ENCODE measurements around the gene GPRC5C.
"Not testable (repeated sequence)": the region's sequence is repeated elsewhere in the genome, so short reads cannot be mapped to it uniquely, and the experiment has no call there.

- not testable (repeated sequence) for TF ChIP-seq CHD4 (IDR thresholded peaks at IDR 0.05; ENCODE audit: borderline replicate concordance); GATA3 (IDR thresholded peaks at IDR 0.05; ENCODE audit: borderline replicate concordance); RCOR1 (IDR thresholded peaks at IDR 0.05; ENCODE audit: low read depth, low read length); NR3C1 (IDR thresholded peaks at IDR 0.05); RNF2 (IDR thresholded peaks at IDR 0.05; ENCODE audit: borderline replicate concordance, low read depth); ELK1 (IDR thresholded peaks at IDR 0.05; ENCODE audit: low read depth, low read length); POLR2A (IDR thresholded peaks at IDR 0.05; ENCODE audit: low read length); KDM1A (IDR thresholded peaks at IDR 0.05; ENCODE audit: low read depth); MAZ (IDR thresholded peaks at IDR 0.05; ENCODE audit: borderline replicate concordance, low read depth, low read length); USF2 (IDR thresholded peaks at IDR 0.05); PHF8 (IDR thresholded peaks at IDR 0.05; ENCODE audit: borderline replicate concordance, low read depth); JUNB (IDR thresholded peaks at IDR 0.05); SREBF2 (IDR thresholded peaks at IDR 0.05)
- TF ChIP-seq, protein P1, sequence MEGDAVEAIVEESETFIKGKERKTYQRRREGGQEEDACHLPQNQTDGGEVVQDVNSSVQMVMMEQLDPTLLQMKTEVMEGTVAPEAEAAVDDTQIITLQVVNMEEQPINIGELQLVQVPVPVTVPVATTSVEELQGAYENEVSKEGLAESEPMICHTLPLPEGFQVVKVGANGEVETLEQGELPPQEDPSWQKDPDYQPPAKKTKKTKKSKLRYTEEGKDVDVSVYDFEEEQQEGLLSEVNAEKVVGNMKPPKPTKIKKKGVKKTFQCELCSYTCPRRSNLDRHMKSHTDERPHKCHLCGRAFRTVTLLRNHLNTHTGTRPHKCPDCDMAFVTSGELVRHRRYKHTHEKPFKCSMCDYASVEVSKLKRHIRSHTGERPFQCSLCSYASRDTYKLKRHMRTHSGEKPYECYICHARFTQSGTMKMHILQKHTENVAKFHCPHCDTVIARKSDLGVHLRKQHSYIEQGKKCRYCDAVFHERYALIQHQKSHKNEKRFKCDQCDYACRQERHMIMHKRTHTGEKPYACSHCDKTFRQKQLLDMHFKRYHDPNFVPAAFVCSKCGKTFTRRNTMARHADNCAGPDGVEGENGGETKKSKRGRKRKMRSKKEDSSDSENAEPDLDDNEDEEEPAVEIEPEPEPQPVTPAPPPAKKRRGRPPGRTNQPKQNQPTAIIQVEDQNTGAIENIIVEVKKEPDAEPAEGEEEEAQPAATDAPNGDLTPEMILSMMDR (IDR thresholded peaks at IDR 0.05) = not testable (repeated sequence)
These were observed 26.6 kb upstream of the GPRC5C start for GRCh38 chr17:74405311-74405710.
